Suprapubic skin (tissue), 4 donors: ENCODE results near the gene ARID3A.
A peak's percentile ranks its signal among the peaks of the same experiment; 100 is the strongest.

Experiments used
- POLR2A ChIP-seq, 2 donors: fragments of 450-650 bp; IDR thresholded peaks; one replicate each; pipeline ENCODE4 v1.6.1; 2017; ENCODE audit warnings: antibody characterized with exemption in 2 of 2, mild to moderate bottlenecking in 2 of 2, moderate library complexity in 2 of 2
- POLR2AphosphoS5 ChIP-seq, 3 donors: sonication (generic); formaldehyde crosslinking; IDR thresholded peaks; one replicate each; pipeline ENCODE4 v1.6.1; 2017; ENCODE audit warnings: antibody characterized with exemption in 3 of 3
- TF ChIP-seq, protein P1 (sequence below), 2 donors: fragments of 200-600 bp in 1 of 2; fragments of 450-650 bp in 1 of 2; sonication (generic) in 1 of 2; IDR thresholded peaks; one replicate each; pipeline ENCODE4 v1.5.1; 2016 to 2019; ENCODE audit warnings: antibody characterized with exemption in 2 of 2, mild to moderate bottlenecking in 1 of 2, moderate library complexity in 1 of 2

DNA sequence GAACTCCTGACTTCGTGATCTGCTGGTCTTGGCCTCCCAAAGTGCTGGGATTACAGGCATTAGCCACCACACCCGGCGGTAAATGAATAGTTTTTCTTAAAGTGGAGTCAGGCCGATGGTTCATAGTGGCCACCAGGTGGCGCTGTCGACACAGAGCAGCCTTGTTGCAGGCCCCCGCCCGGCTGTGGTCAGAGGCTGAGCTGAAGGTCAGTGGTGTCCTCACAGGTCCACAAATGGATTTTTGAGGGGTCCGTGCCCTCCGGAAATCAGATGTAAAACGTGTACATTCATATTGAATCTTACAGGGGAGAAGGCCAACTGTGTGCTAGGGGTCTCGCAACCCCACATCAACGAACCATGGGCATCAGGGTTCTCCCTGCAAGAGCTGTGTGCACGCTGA lies 44.9 kb downstream of the ARID3A start:
- TF ChIP-seq, protein P1, sequence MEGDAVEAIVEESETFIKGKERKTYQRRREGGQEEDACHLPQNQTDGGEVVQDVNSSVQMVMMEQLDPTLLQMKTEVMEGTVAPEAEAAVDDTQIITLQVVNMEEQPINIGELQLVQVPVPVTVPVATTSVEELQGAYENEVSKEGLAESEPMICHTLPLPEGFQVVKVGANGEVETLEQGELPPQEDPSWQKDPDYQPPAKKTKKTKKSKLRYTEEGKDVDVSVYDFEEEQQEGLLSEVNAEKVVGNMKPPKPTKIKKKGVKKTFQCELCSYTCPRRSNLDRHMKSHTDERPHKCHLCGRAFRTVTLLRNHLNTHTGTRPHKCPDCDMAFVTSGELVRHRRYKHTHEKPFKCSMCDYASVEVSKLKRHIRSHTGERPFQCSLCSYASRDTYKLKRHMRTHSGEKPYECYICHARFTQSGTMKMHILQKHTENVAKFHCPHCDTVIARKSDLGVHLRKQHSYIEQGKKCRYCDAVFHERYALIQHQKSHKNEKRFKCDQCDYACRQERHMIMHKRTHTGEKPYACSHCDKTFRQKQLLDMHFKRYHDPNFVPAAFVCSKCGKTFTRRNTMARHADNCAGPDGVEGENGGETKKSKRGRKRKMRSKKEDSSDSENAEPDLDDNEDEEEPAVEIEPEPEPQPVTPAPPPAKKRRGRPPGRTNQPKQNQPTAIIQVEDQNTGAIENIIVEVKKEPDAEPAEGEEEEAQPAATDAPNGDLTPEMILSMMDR (IDR thresholded peaks at IDR 0.05) = peak; percentile 4 to 35
- TF ChIP-seq POLR2AphosphoS5 (IDR thresholded peaks at IDR 0.05) = no peak
- TF ChIP-seq POLR2A (IDR thresholded peaks at IDR 0.05) = no peak
